GM21367 (cell line): ENCODE measurements around the gene ALDH1A2.

Experiments used
- ATAC-seq: cut with Tn5 transposase; IDR thresholded peaks from one replicate; pipeline ENCODE4 v1.9.1; 2021; ENCODE audit not compliant: unreplicated experiment

The ALDH1A2 gene

DNA sequence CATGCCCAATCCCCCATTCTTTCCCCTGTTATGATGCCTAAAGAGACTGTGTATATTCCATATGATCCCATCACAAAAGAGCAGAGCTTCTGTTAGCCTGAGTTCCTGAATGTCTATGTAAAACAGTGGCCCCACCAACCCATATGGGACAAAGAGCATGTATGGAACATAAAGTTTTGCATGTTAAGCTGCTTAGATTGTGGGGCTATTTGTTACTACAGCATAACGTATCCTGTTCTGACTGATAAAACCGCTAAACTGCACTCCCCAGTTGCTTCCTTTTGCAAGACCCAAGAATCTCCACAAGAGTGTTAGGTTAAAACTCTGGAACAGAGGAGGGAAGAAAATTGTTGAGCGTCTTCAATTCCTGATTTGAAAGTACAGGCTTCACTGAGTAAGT, 154.8 kb downstream of the ALDH1A2 start:
- ATAC-seq: no peak

DNA sequence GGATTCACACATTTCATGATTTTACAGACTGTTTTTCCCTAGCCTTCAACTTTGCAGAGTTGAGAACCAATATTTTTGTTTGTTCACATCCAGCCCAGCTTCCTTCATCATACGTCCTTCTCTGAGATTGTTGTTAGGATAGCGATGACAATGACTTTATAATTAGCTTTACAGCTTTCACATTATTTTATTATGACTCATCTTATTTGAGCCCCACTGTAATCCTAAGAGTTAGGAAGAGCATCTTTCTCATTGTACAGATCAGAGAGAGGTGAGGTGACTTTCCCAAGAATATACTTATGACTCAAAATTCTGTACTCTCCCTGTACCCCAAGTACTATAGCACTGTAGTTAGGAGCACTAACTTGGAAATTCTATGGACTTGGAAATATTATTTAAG, 156.1 kb downstream of the ALDH1A2 start:
- no peak for ATAC-seq

DNA sequence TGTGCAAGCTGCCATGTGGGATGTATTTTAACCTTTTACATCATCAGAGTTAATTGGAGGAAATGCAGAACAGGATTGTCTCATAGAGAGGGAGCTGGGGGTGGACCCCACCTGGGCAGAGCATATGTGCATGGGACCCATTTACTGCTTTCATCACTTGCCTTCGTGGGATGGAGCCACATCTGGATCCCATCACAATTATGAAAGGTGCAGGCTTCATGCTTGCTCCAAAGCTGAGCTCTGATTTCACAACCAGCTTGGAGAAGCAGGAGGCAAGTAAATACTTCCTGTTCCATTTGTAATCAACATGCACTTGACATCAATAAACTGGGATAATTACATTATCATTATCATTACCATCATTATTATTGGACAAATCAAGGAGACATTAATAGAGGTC, 161.9 kb downstream of the ALDH1A2 start:
- no peak for ATAC-seq
